Trophoblast cell (in vitro differentiated cells and primary cell): ENCODE data around the gene MESP1.

ENCODE experiments used
- DNase-seq, 2 donors: peaks; one replicate each; pipeline ENCODE4 v3.0.0-alpha.2; 2016
- H2AFZ ChIP-seq: 2 replicates; pipeline ENCODE4 v1.6.1; 2013; ENCODE audit warnings: low read length, moderate library complexity, mild to moderate bottlenecking; ENCODE audit not compliant: insufficient read depth, poor library complexity
- H2AK5ac ChIP-seq: 2 replicates; pipeline ENCODE4 v1.6.1; 2013; ENCODE audit warnings: mild to moderate bottlenecking, low read length
- H2BK120ac ChIP-seq: 2 replicates; pipeline ENCODE4 v1.6.1; 2013; ENCODE audit warnings: low read length, mild to moderate bottlenecking, moderate library complexity; ENCODE audit not compliant: insufficient read depth, poor library complexity
- H2BK12ac ChIP-seq: 2 replicates; pipeline ENCODE4 v1.6.1; 2013; ENCODE audit warnings: mild to moderate bottlenecking, low read length, moderate library complexity
- H2BK5ac ChIP-seq: 2 replicates; pipeline ENCODE4 v1.6.1; 2013; ENCODE audit warnings: low read length, low read depth, moderate library complexity, mild to moderate bottlenecking; ENCODE audit not compliant: poor library complexity
- H3K14ac ChIP-seq: 2 replicates; pipeline ENCODE4 v1.6.1; 2013; ENCODE audit warnings: mild to moderate bottlenecking, low read length
- H3K18ac ChIP-seq: 2 replicates; pipeline ENCODE4 v1.6.1; 2013; ENCODE audit warnings: mild to moderate bottlenecking, low read length
- H3K23ac ChIP-seq: 2 replicates; pipeline ENCODE4 v1.6.1; 2013; ENCODE audit warnings: low read length
- H3K27ac ChIP-seq: 2 replicates; pipeline ENCODE4 v1.5.1; 2013; ENCODE audit warnings: low read depth, mild to moderate bottlenecking, inconsistent platforms, low read length, moderate library complexity
- H3K27me3 ChIP-seq: 2 replicates; pipeline ENCODE4 v1.6.1; 2013; ENCODE audit warnings: inconsistent platforms, mild to moderate bottlenecking, low read length, moderate library complexity; ENCODE audit not compliant: insufficient read depth
- H3K36me3 ChIP-seq, 2 experiments: 1 replicate in 1 of 2; 2 replicates in 1 of 2; pipeline ENCODE4 v1.6.1; 2013; ENCODE audit warnings: low read length in 2 of 2, mild to moderate bottlenecking in 2 of 2, moderate library complexity in 1 of 2; ENCODE audit not compliant: insufficient read depth in 2 of 2, control insufficient read depth in 1 of 2
- H3K4ac ChIP-seq: 2 replicates; pipeline ENCODE4 v1.6.1; 2013; ENCODE audit warnings: low read depth, mild to moderate bottlenecking, low read length, moderate library complexity
- H3K4me1 ChIP-seq, 2 experiments: 1 replicate in 1 of 2; 2 replicates in 1 of 2; pipeline ENCODE4 v1.6.1; 2013; ENCODE audit warnings: low read length in 2 of 2, mild to moderate bottlenecking in 2 of 2, moderate library complexity in 1 of 2; ENCODE audit not compliant: insufficient read depth in 2 of 2, control insufficient read depth in 1 of 2
- H3K4me2 ChIP-seq: 2 replicates; pipeline ENCODE4 v1.6.1; 2013; ENCODE audit warnings: inconsistent platforms, mild to moderate bottlenecking, low read length, moderate library complexity
- H3K4me3 ChIP-seq: 2 replicates; pipeline ENCODE4 v1.5.1; 2013; ENCODE audit warnings: mild to moderate bottlenecking, low read depth, low read length, inconsistent platforms
- H3K79me1 ChIP-seq: one replicate; pipeline ENCODE4 v1.6.1; 2013; ENCODE audit warnings: low read length
- H3K79me2 ChIP-seq: 2 replicates; pipeline ENCODE4 v1.6.1; 2013; ENCODE audit warnings: low read length, mild to moderate bottlenecking; ENCODE audit not compliant: control insufficient read depth, insufficient read depth, poor library complexity
- H3K9ac ChIP-seq: 2 replicates; pipeline ENCODE4 v1.6.1; 2013; ENCODE audit warnings: mild to moderate bottlenecking, low read length
- H3K9me3 ChIP-seq: 2 replicates; pipeline ENCODE4 v1.6.1; 2013; ENCODE audit warnings: low read depth, mild to moderate bottlenecking, control low read depth, inconsistent platforms, low read length; ENCODE audit not compliant: insufficient read depth
- H4K12ac ChIP-seq: 2 replicates; pipeline ENCODE4 v1.6.1; 2013; ENCODE audit warnings: low read depth, mild to moderate bottlenecking, low read length, moderate library complexity
- H4K8ac ChIP-seq: 2 replicates; pipeline ENCODE4 v1.6.1; 2013; ENCODE audit warnings: low read depth, mild to moderate bottlenecking, low read length, moderate library complexity
- H4K91ac ChIP-seq: one replicate; pipeline ENCODE4 v1.6.1; 2013; ENCODE audit warnings: low read depth, mild to moderate bottlenecking, low read length, moderate library complexity
- WGBS: extraction: QIAGEN DNeasy Blood & Tissue Kit; methylation state at CpG from one replicate; pipeline ENCODE4 v1.1.7; 2013; ENCODE audit warnings: missing lambda C conversion rate; ENCODE audit not compliant: insufficient read length, insufficient coverage; ENCODE audit errors: extremely low coverage; 5-methylcytosine and 5-hydroxymethylcytosine counted together

The MESP1 gene

DNA sequence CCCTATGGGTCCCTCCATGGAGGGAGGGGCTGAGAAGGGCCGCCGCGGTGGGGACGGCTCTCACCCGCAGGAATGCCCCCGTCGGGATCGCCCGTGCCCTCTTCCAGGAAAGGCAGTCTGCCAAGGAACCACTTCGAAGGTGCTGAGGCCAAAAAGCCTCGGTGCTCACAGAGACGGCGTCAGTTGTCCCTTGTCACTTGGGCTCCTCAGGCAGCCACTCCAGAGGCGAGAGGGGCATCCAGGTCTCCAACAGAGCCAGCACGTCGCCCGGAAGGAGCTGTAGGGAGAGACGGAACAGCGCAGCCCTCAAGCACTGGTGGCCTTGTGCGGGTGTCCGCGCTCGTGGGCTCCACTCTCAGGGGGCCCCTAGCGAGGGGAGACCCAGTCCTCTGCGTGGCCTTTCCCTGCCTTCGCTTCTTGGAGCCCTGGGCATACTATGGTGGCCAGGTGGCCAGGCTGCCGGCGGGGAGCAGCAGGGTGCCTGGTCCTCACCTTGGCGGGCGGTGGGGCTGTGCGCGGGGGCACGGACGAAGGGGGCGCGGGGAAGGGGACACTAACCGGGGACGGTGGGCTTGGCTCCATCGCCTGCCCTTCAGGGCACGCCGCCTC lies 994 bp downstream of the MESP1 start:
- Histone ChIP-seq H3K4me1 (peaks cover 24 to 28% of the 10 kb centered on the region in 2 experiments), H3K4me3 (peak overlapping the region; percentile 57), H2AFZ (peak overlapping the region; percentile 17), H4K91ac (no peak overlapping the region), H4K12ac (no peak overlapping the region), H2BK12ac (no peak overlapping the region), H3K4ac (no peak overlapping the region), H3K9me3 (peaks cover 7% of the 10 kb centered on the region), H3K36me3 (no peaks in the 10 kb centered on the region), H2BK120ac (no peak overlapping the region), H3K4me2 (peak overlapping the region; percentile 85), H3K27me3 (peaks cover 30% of the 10 kb centered on the region), H2AK5ac (no peak overlapping the region), H3K79me1 (peaks cover 8% of the 10 kb centered on the region), H3K18ac (no peak overlapping the region), H4K8ac (no peak overlapping the region), H3K27ac (no peak overlapping the region), H3K79me2 (peaks cover 4% of the 10 kb centered on the region), H3K14ac (no peak overlapping the region), H3K9ac (no peak overlapping the region), H3K23ac (no peak overlapping the region), H2BK5ac (no peak overlapping the region)
- no peak for DNase-seq
- no CpG with 5 or more reads among the region's 41 CpGs for WGBS

DNA sequence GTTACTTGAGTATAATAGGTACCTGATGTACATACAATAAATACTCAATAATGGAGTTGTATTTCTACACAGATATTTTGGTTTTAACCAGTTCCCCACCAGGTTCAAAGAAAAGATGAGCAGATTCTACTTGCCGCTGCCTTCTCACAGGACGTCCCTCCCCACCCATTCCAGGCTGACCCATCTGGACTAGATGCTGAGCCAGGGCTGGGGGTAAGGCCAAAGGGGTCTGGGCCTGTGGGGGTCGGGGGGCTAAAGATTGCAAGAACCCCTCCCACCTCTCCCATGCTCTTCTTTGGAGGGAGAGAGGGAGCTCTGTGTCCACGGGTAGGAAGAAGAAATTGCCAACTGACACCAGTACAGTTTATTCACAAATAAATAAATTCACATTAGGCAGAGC lies 1.5 kb downstream of the MESP1 start:
- Histone ChIP-seq H3K27me3 (peaks cover 30% of the 10 kb centered on the region), H3K23ac (no peak overlapping the region), H3K9me3 (peaks cover 7% of the 10 kb centered on the region), H2BK12ac (no peak overlapping the region), H4K12ac (no peak overlapping the region), H2BK5ac (no peak overlapping the region), H2BK120ac (no peak overlapping the region), H3K36me3 (no peaks in the 10 kb centered on the region), H3K4ac (no peak overlapping the region), H3K14ac (no peak overlapping the region), H3K18ac (no peak overlapping the region), H2AFZ (no peak overlapping the region), H3K4me3 (no peak overlapping the region), H4K91ac (no peak overlapping the region), H3K79me1 (peaks cover 8% of the 10 kb centered on the region), H4K8ac (no peak overlapping the region), H3K4me1 (peaks cover 21 to 25% of the 10 kb centered on the region in 2 experiments), H3K4me2 (no peak overlapping the region), H2AK5ac (no peak overlapping the region), H3K79me2 (peaks cover 4% of the 10 kb centered on the region), H3K27ac (no peak overlapping the region), H3K9ac (no peak overlapping the region)
- no CpG with 5 or more reads among the region's 4 CpGs for WGBS
- no peak for DNase-seq

DNA sequence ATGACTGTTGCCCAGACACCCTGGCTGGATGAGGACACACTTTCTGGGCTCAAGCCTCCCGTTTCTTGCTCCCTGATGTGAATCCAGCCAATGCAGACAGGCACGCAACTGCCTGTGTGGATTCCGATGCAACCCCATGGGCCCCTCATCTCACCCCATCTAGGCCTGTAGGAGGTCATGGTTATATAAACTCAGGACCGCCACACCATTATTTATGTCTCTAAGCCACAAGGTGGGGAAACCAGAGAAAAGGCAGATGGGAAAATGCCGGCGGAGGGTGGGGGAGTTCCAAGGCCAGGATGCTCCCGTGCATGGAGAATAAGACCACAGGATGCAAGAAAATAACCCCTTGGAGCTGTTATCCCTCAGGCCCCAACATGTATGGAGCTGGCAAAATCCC lies 2.0 kb downstream of the MESP1 start:
- Histone ChIP-seq H4K91ac (no peak overlapping the region), H3K14ac (no peak overlapping the region), H2BK120ac (no peak overlapping the region), H3K4me3 (no peak overlapping the region), H3K4me2 (no peak overlapping the region), H2BK5ac (no peak overlapping the region), H2AK5ac (no peak overlapping the region), H3K27ac (no peak overlapping the region), H3K18ac (no peak overlapping the region), H3K36me3 (no peaks in the 10 kb centered on the region), H2BK12ac (no peak overlapping the region), H3K4me1 (peaks cover 20 to 24% of the 10 kb centered on the region in 2 experiments), H4K8ac (no peak overlapping the region), H3K23ac (no peak overlapping the region), H3K79me1 (peaks cover 7% of the 10 kb centered on the region), H3K79me2 (peaks cover 4% of the 10 kb centered on the region), H3K9ac (no peak overlapping the region), H2AFZ (no peak overlapping the region), H3K9me3 (peaks cover 7% of the 10 kb centered on the region), H4K12ac (no peak overlapping the region), H3K4ac (no peak overlapping the region), H3K27me3 (peaks cover 30% of the 10 kb centered on the region)
- DNase-seq, result no peak
- no CpG with 5 or more reads among the region's 7 CpGs for WGBS

DNA sequence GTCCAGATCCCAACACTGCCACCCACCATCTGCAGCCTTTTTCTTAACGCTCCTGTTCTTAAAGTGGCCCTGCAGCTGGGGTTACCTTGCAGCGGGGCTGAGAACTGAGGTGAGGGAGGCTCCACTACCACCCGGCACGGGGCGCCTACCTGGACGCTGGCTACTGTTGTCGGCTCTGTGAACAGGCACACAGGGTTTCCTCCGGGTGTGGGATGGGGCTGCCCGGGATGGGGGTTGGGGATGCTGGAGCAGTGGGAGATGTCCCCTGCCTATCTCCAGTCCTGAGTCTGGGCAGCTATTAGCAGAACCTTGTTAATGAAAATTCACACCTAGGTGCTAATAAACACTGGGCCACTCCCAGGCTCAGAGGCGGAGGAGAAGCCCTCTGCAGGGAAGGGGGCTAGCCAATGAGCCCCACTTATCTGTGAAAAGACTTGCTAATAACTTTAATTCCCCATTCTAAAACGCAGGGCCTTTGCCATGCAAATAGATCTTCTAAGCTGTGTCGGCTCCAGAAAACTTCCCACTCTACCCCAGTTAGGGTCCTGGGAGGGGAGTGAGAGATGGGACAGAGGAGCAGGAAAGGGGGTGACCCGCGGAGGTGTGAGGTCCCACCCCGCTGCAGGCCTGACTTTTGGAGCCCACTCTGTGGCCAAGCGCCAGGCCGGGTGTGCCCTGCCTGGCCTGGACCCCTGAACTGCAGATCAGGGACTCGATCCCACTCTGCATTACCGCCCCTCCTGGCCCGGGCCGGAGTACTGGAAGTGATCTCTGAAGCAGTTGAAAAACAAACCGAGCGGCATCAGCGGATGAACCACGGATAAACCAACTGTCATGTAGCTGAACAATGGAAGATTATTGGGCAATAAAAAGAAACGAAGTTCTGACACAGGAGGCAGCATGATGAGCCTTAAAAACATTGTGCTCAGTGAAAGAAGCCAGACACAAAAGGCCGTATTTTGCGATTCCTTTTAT lies 3.1 kb downstream of the MESP1 start:
- no peak overlapping the region for H4K8ac ChIP-seq
- H3K36me3 ChIP-seq, result no peaks in the 10 kb centered on the region
- H3K14ac ChIP-seq, result no peak overlapping the region
- no peak overlapping the region for H4K91ac ChIP-seq
- no peak overlapping the region for H3K18ac ChIP-seq
- no peak overlapping the region for H4K12ac ChIP-seq
- H2AFZ ChIP-seq, result no peak overlapping the region
- no peak overlapping the region for H3K9ac ChIP-seq
- DNase-seq, result no peak
- H2BK5ac ChIP-seq, result no peak overlapping the region
- peaks cover 4% of the 10 kb centered on the region for H3K79me2 ChIP-seq
- WGBS, result no CpG with 5 or more reads among the region's 28 CpGs
- no peak overlapping the region for H3K27ac ChIP-seq
- H3K4me1 ChIP-seq, result peaks cover 18 to 20% of the 10 kb centered on the region in 2 experiments
- no peak overlapping the region for H2BK12ac ChIP-seq
- H2AK5ac ChIP-seq, result no peak overlapping the region
- H3K23ac ChIP-seq, result no peak overlapping the region
- H3K4me2 ChIP-seq, result no peak overlapping the region
- H3K4ac ChIP-seq, result no peak overlapping the region
- H3K9me3 ChIP-seq, result peaks cover 7% of the 10 kb centered on the region
- H2BK120ac ChIP-seq, result no peak overlapping the region
- H3K4me3 ChIP-seq, result no peak overlapping the region
- H3K27me3 ChIP-seq, result peaks cover 30% of the 10 kb centered on the region
- peaks cover 6% of the 10 kb centered on the region for H3K79me1 ChIP-seq
